SH-SY5Y (cell line): ENCODE data around the gene GARIN3.

Source experiments
- GATA2 ChIP-seq: IDR thresholded peaks from 2 replicates; pipeline ENCODE4 v1.6.1; 2011; ENCODE audit warnings: mild to moderate bottlenecking, low read depth, low read length
- GATA3 ChIP-seq: IDR thresholded peaks from 2 replicates; pipeline ENCODE4 v1.6.1; 2011; ENCODE audit warnings: low read depth, mild to moderate bottlenecking, low read length, moderate library complexity

GRCh38 chr5:157137691-157138090 is 28.4 kb downstream of the GARIN3 start:
- TF ChIP-seq GATA2 (no peak), GATA3 (no peak)
